ENCODE results near the gene MYCBP2.

- TF ChIP-seq CTCF (IDR thresholded peaks at IDR 0.05) (no peak), POLR2A (IDR thresholded peaks at IDR 0.05) (no peak)
Measured at GRCh38 chr13:77038907-77039480, 287.9 kb downstream of the MYCBP2 start.
